HG02623 (cell line): ENCODE data around the gene CHST11.
A peak's percentile ranks its signal among the peaks of the same experiment; 100 is the strongest.
"Not testable (repeated sequence)": the region's sequence is repeated elsewhere in the genome, so short reads cannot be mapped to it uniquely, and the experiment has no call there.

Source experiments
- ATAC-seq: cut with Tn5 transposase; IDR thresholded peaks from one replicate; pipeline ENCODE4 v1.9.1; 2021; ENCODE audit warnings: moderate library complexity; ENCODE audit not compliant: unreplicated experiment

The CHST11 gene

DNA sequence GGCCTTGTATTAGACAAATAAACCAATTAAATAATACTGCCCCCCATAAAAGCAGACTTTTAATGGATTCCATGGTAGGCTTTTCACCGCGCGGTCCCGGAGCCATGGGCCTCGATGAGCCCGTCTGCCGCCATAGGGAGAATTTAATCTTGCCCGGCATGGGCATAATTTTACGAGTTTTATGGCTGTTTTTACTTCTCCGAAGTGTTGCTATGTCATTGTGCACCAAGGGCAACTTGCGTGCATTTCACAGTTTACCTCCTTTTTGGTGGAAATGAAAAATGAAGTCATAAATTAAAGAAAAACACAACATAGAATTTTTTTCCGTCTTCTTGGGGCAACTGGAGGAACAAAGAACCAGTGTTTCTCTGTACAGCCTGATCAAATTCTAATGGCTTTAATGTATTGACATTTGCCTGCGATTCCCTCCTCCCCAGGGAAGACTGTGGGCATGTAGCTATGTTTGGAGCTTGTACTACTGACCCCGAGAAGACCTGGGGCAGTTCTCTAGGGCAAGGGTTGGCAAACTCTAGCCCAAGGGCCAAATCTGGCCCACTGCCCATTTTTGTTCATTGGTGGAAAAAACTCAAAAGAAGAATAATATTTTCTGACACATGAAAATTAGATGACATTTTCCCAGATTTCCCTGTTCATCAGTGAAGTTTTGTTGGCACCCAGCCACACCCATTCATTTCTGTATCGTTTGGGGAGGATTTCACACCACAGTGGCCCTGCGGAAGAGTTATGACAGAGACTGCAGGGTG is 142.7 kb downstream of the CHST11 start:
- no peak for ATAC-seq

DNA sequence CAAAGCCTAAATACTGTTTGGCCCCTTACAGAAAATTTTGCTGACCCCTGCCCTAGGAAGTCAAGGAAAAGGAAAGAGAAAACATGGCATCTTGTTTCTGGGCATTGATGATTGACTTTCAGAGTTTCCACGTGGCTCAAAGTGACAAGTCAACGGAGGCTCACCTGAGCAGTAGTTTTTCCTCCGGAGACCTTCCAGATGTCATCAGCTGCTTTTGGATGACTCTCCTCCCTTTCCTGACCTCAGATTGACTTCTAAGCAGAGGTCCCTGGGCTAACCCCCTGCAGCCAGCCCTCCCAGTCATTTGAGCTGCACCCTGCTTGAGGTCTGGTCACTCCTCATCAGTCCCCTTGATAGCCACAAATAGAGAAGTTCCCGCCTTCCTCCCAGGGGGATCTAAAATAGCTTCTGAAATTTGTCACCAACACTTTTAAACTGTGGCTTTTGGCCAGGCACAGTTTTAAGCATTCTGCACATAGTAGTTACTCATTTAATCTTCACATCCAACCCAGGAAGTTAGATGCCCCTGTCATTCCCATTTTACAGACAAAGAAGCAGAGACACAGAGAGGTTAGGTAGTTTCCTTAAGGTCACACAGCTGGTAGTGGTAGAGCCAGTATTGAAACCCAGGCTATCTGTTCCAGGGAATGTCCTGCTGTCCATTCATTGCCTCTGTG is 143.4 kb downstream of the CHST11 start:
- ATAC-seq: no peak

DNA sequence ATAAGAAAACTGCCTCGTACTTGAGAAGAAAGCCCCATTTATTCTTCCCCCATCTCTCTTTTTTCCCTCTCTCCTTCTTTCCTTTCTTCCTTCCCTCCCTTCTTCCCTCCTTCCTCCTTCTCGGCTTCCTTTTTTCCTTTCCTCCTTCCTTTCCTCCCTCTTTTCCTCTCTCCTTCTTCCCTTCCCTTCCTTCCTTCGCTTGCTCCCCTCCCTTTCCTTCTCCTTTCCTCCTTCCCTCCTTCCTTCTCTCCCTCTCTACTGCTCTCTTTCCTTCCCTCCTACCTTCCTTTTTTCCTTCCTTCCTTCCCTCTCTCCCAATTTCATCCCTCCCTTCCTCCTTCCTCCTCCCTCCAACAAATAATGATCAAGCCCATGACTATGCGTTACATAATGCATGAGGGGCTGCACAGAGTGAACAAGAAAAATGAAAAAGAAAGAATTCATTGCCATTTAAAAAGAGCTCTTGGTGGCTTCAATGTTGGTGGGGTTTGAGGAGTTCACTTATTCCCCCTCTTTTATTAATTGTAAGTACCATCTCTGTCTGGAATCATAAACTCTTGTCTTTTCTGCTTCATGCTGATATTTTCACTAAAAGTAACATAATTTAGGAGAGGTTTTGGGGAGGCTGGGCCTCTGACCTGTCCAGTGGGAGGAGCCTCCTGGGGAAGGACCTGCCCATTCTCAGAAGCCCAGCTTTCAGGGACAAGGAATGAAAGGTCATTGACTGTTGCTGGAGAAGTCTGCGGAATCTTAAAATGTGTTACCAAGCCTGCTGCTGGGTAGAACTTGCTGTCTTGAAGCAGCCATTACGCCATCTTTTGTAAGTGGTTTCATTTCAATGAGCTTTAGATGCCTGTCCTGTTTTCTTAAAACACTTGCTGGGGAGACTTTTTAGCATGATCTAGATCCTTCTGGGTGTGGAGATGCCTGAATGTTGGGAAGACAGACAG is 144.3 kb downstream of the CHST11 start:
- ATAC-seq: no peak

DNA sequence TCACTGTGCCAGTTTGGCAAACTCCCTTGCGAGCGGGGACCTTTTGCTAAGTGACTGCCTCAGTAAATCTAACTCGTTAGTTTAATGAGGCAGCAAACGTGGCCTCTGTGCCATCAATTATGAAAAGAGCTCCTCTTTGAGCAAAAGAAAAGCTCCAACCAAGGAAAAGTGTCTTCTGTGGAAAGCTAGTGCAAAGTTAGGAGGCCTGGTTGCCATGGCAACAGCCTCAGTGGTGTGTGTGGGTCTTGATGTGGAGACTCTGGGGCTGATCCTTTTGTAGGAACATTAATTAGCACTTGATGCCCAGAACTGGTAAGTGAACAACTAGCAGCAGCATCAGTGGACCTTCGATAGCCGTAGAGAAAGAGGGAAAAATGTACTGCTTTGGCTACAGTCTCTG is 145.7 kb downstream of the CHST11 start:
- ATAC-seq: no peak

DNA sequence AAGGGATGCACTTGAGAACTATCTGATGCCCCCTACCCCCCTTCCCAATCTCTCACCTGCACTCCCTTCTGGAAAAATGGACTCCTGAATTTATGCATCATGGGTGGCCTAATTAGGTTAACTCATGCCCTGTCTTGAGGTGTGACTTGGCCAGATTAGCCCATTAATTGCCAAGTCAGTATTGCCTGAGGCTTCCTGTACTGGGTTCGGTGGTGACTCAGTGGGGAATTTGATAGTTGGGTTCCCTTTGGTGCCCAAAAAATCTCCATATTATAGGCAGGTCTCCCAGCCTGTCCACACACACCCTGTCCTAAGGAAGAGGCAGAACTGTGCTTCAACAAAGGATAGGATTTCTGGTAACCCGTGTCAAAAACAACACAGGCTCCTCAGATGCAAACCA is 146.1 kb downstream of the CHST11 start:
- no peak for ATAC-seq

DNA sequence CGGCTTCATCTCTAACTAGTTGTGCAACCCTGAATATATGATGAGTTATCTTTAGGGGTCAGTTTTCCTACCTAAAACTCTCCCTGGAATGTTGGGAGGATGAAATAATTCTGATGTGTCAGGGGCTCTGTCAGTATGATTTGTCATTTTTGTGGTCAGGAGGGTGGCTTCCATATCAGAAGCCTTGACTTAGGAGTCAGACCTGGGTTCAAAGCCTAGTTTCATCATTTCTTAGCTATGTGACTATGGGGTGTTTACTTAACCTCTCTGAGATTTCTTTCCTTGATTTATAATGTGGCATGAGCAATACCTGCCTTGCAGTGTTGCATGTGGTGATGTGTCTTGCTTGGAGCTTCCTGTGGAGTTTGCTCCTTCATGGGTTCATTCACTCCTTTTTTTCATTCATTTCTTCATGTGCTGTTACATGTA is 146.8 kb downstream of the CHST11 start:
- ATAC-seq: no peak

DNA sequence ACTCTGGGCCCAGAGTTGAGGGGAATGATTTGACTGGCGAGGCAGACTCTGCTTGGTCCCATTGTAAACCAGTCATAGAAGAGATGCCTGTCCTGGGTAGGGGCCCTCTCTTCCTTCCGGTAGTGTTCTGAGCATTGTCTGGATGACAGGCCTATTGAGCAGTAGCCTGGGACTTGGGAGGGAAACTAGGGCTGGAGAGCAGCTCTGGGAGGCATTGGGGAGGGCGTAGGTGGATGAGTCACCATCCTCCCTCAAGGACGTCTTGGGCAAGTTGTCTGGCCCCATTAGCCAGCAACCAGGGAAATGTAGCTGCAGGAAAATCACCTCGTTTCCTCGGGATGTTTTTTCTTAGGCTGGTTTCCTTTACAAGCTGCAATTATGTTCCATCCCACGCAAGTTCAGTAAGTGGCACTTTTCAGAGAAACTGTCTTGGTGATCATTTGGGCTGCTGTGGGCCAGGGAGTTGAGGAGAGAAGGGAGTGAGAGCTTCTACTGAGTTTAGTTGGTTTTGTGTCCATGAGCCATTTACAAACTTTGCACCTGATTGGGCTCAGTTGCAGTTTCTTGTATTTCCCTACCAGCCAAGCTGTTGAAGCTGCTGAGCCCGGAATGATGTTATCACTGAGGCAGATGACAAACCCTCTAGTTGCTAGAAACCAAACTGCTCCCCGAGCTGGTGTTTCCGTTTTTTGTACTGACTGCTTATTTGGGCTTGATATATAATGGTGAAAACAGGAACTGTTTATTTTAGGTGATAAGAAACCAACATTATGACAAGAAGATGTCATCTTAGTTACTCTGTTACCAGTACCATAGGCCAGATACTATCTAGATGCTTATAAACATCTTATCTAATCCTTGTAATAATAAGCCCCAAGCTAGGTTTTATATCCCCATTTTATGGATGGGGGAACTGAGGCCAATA is 147.6 kb downstream of the CHST11 start:
- peak; percentile 68 for ATAC-seq

DNA sequence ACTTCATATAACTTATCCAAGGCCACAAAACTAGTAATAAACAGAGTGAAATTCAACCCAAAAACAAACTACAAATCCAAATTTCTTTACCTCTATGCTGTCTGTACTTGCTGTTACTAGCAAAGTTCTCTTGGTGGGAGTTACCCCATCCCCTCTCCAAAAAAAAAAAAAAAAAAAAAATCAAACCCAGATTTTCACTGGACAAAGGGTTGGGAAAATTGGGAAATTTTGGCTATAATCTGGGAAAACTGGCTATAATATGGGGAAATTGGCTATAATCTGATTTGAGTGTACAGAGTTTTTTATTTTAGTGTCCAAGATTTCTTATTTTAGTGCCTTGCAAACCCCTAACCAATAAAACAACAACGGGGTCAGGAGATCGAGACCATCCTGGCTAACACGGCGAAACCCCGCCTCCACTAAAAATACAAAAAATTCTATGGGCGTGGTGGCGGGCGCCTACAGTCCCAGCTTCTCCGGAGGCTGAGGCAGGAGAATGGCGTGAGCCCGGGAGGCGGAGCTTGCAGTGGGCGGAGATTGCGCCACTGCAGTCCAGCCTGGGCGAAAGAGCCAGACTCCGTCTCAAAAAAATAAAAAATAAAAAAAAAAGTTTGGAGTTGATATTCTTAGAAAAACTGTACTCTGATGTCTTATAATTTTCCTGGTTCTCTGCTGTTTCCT is 148.4 kb downstream of the CHST11 start:
- ATAC-seq: no peak

DNA sequence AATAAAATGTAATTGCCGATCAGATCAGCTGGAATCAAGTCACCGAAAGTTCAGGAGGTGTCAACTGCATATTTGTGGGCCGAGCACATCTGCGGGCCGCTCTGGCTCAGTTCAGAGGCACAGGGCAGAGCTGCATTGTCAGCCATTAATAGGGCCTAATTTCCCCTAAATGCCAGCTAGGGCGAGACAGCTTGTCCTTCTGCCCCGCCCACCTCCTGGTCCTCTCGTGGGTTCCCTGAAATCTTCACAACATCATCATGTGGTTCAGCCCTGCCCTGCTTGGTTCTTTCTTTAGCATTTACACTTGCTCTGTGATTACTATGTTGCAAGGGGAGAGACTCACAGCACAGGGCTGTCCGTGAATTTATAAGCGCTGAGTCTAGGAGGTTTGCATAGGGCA is 148.9 kb downstream of the CHST11 start:
- no peak for ATAC-seq

DNA sequence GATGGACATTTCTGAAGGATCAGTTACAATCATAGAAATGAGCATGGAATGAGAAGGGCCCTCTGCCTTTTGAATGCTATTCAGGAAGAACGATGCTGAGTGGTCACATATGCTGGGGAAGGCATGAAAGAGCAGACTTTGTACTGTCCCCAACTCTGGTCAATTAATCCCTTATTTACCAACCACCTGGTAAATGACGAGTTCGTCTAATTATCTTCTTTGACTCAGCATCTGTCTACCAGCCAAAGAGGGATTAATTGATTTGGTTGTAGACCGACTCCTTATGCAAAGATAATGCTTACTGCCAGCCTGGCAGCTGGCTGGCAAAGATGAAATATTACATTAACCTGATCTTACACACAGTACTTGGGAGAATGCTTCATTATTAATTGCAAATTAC is 152.2 kb downstream of the CHST11 start:
- ATAC-seq: no peak

DNA sequence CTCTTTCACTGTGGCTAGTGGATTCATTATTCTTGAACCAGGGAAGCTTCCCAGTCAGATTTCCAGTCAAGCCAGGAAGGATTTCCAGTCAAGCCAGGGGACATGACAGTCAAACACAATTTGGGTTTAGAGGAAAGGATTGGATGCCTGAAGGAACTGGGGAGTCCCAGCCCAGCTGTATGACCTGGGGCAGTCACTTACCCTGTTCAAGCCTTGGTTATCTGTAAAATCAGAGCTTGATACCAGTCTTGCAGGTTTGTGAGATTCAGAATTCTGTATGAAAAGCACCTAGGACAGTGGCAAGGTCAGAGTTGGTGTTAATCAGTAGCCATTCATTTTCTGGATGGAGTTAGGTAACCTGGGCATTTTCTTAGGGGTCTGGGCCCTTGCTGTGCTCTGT is 152.7 kb downstream of the CHST11 start:
- ATAC-seq: no peak

DNA sequence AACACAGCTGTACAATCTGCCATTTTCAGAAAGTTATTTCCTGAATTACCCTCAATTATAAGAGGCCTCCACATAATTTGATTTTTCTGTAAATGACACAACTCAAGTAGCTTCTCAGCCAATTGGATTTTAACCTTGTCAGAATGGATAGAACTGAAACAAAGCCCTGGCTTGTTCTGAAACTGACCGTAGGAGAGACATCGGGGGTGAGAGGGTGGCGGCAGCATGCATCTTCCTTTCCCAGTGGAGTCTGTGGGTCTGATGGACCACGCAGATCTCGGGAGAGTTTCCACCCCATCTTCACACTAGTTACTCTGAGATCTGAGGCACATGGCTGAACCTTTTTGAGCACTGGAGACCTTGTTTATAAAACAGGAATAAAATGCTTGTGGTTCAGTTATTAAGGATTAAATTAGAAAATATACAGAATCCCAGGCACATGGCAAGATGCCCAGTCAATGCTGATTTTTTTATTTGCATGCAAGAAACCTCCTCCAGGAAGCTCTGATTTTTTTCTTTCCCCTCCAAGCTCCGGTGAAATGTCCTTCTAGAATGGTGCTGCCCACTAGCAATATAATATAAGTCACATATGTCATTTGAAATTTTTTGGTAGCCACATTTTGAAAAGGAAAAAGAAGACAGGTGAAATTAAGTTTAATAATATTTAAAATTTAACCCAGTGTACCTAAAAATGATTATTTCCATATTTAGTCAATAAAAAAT is 153.9 kb downstream of the CHST11 start:
- ATAC-seq: no peak

DNA sequence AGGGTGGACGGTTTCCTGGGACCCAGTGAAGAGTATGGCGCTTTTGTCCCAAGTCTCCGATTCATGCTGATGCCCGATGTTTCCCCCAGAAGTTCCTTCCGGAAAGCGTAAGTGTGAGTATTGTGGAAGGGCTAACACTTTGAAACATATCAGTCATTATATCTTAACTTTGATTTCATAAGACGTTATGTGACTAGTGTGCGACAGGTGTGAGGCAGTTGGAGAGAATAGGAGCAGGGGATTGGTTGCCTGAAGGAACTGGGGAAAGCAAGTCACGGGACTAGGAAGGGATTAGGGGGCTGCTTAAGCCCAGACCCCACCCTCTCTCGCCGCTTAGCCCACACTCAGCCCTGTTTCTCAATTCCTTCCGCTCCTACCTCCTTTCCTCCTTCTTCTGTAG is 154.9 kb downstream of the CHST11 start:
- ATAC-seq: no peak

DNA sequence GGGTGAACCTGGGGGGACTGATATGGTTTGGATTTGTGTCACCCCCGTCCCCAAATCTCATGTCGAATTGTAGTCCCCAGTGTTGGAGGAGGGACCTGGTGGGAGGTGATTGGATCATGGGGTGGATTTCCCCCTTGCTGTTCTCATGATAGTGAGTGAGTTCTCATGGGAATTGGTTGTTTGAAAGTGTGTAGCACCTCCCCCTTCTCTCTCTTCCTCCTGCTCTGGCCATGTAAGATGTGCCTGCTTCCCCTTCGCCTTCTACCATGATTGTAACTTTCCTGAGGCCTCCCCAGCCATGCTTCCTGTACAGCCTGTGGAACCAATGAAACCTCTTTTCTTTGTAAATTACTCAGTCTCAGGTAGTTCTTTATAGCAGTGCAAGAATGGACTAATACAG is 156.6 kb downstream of the CHST11 start:
- ATAC-seq: not testable (repeated sequence)

DNA sequence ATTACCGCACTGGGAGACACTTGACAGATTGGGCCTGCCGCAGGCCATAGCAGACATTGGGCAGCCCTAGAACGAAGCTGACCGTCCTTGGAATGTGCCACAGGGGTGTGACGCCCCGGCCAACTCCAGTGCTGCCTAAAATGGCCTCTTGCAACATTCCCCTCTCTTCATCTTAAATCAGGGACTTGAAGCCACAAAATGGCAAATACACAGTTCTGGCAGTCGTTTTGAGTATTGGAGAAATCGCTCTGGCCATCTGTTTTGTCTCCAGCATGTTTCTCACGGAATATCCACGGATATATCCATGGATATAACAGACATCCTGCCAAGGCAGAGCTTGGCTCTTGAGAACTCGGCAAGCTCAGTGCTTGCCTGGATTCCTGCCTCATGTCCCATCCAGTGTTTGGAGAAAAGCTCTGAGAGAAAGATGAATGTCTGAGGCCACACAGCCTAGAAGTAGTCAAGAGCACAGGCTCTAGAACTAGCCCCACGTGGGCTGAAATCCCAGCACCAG is 158.4 kb downstream of the CHST11 start:
- no peak for ATAC-seq

DNA sequence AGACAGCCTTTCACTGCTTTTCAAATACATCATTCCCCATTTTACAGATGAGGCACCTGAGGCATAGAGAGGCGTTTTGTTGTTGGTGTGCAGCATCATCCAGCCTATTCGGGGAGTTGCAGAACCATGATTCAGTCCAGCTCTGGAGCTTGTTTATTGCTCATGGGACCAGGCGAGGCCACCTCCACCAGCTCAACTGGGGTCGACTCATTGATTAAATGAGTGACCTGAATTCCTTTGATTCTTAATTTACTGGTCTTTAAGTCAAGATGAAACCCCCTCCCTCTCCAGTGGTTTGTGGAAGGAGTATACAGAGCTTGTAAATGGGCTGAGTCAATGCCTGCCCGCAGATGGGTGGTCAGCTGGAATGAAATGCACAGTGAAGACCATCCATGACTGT is 161.9 kb downstream of the CHST11 start:
- ATAC-seq: no peak

DNA sequence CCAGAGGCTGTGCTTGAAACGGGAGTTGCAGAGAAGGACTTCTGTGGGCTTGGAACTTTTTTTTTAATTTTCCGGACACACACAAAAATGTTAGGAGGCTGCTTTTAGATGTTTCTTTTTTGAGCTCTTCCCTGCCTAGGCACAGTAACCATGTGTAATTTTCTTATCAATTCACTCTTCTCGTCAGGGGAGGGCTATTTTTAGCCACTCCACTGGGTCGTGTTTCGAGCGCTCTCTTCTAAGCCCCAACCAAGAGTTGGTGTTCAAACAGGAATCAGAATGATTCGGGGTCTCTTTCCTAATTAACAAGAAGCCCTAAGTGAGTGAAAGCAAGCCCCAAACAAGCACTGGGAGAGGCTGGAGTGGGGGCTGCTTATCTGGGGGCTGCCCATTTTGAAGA is 162.6 kb downstream of the CHST11 start:
- ATAC-seq: no peak

DNA sequence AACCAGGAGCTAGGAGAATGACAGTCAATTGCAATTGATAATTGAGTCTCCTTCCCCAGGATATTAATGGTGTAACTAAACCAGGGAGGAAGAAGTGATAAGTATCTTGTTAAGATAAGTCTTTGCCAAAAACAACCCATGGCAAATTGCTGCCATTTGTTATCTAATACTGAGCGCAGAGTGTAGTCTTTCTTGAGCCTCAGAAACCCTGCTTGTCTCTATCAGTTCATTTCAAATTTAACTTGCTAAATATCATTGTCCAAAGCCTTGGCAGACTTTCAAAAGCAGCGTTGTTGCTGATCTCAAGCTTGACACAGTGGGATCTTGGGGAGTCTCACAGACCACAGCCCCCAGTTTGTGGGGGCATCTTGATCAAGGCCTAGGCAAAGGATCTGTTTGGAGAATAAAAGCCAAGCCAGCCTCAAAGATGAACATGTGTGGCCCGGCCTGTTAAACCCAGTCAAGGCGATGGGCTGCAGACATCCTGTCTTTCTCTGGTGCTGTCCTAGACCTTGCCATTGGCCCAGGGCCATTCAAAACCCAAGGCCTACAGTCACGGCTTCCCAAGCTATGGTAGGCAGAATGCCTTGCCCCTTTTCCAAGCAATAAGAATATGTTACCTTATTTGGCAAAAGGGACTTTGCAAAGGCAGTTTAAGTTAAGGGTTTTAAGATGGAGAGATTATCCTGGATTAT is 164.2 kb downstream of the CHST11 start:
- ATAC-seq: no peak
